ENCODE measurements around the gene CHRNA4.
"Not testable (repeated sequence)": the region's sequence is repeated elsewhere in the genome, so short reads cannot be mapped to it uniquely, and the experiment has no call there.

CHRNA4 gene

GRCh38 chr20:63336232-63336752, 24.9 kb downstream of the CHRNA4 start:
- H3K4me3 ChIP-seq (ENCODE audit: low read depth, low read length), result no peak overlapping the region

- no peak overlapping the region for H3K4me3 ChIP-seq (ENCODE audit: low read depth, low read length)
These were observed 25.4 kb downstream of the CHRNA4 start for GRCh38 chr20:63335711-63336110.

GRCh38 chr20:63335060-63335459, 26.1 kb downstream of the CHRNA4 start:
- H3K4me3 ChIP-seq (ENCODE audit: low read depth, low read length), result not testable (repeated sequence)

- no peak overlapping the region for H3K4me3 ChIP-seq (ENCODE audit: low read depth, low read length)
These were observed 26.8 kb downstream of the CHRNA4 start for GRCh38 chr20:63334356-63334755.

- H3K4me3 ChIP-seq (ENCODE audit: low read depth, low read length), result no peak overlapping the region
These were observed 27.8 kb downstream of the CHRNA4 start for GRCh38 chr20:63333241-63333836.

DNA sequence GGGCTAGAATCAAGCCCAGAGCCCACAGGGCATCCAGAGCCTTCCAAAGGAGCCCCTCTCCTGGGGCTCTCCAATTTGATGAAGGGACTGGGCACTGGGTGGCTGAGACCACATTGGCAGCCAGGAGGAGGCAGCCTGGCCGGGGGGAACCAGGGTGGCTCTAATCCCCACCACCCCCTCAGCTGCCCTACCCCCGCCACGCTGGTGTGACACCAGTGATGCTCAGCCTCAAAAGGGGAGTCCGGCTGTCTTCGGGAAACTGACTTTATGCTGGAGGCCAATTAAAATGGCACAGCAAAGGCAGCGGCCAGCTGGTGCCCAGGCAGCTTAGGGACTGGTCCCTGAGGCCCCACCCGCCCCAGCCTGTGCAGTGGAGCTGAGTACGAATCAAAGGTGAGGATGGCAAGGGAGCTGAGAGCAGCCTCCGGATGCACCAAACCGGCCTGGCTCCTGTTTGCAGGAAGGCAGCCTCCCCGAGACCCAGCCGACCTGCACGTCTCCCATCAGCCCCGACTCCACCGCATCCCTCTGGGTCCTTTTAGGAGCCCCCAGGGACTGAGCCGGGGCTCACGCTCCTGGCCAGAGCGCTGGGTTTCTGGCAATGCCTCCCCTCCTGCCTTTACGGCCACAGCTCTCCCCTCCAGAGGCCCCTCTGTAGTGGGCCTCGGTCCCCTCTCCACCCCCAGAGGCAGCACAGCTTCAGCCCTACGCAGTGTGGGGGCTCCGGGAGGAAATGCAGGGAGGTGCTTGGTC, 28.5 kb downstream of the CHRNA4 start:
- H3K4me3 ChIP-seq (ENCODE audit: low read depth, low read length), result no peak overlapping the region

GRCh38 chr20:63331741-63332400, 29.3 kb downstream of the CHRNA4 start:
- H3K4me3 ChIP-seq (ENCODE audit: low read depth, low read length), result no peak overlapping the region

DNA sequence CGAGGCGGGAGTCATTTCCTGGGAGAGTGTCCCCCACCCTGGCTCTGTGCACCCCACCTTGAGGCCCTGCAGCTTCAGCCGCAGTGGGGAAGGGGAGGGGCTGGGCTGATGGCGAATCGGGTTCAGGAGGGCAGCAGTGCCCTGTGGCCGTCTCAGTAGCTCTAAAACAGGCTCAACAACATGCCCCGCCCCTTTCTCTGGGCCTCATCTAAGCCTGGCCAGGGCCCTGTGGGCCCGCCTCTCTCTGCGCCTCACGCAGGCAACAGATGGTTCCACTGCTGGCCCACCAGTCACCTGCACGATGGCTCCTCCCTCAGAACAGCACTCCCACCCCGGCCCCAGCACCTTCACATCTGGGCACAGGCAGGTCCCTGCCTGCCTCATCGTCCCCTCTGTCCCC, 30.2 kb downstream of the CHRNA4 start:
- H3K4me3 ChIP-seq (ENCODE audit: low read depth, low read length), result no peak overlapping the region

DNA sequence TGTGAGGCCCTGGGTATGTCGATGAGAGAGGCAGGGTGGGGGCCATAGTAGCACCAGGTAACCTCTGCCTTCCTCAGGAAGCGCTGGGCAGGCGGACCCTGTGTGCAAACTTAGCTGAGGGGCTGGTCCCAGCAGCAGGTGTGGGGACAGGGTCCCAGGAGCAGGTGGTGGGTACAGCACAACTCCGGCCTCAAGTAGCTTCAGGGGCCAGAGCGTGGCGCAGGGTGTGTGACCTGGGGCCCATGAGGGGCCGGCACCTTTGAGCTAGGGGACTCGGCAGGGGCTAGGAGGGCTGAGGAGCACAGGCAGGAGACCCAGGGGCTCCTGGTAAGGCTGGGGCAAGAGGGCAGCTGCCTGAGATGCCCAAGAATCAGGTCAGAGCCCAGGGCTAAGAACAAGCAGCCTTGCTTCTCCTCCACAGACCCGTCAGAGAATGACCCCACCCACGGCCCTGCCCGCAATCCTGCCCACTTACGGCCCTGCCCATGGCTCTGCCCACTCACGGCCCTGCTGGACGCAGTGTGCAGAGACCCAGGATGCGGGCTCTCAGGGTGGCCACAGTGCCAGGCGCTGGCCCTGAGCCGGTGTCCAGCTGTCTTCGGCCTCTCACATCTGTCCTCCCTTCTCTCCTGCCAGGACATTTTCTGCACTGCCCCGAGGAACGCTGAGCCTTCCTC, 30.9 kb downstream of the CHRNA4 start:
- H3K4me3 ChIP-seq (ENCODE audit: low read depth, low read length), result no peak overlapping the region

- no peak overlapping the region for H3K4me3 ChIP-seq (ENCODE audit: low read depth, low read length)
These were observed 31.6 kb downstream of the CHRNA4 start for GRCh38 chr20:63329331-63330083.

DNA sequence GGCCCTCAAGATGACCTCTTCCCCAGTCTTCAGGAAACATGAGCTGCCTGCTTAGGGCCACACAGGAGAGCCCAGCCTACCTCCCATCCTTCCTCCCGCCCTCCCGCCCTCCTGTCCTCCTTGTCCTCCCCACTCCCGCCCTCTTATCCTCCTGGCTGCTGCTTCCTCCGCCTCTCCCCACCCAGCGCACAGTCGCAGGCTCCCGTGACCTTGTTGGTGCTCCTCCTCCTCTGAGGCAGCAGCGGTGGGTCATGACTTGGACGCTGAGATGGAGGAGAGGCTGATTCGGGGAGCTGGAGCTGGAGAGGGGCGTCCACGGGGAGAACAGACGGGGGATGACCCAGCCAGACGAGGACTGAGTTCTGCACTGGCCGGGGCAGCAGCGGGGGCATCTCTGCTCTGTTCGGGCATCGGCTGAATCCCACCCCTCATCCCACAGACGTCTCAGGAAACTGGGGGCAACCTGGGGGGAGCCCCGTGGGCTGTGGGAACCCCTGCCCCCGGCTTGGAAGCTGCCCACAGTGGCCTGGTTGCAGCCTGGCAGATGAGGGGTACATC, 32.4 kb downstream of the CHRNA4 start:
- no peak overlapping the region for H3K4me3 ChIP-seq (ENCODE audit: low read depth, low read length)

DNA sequence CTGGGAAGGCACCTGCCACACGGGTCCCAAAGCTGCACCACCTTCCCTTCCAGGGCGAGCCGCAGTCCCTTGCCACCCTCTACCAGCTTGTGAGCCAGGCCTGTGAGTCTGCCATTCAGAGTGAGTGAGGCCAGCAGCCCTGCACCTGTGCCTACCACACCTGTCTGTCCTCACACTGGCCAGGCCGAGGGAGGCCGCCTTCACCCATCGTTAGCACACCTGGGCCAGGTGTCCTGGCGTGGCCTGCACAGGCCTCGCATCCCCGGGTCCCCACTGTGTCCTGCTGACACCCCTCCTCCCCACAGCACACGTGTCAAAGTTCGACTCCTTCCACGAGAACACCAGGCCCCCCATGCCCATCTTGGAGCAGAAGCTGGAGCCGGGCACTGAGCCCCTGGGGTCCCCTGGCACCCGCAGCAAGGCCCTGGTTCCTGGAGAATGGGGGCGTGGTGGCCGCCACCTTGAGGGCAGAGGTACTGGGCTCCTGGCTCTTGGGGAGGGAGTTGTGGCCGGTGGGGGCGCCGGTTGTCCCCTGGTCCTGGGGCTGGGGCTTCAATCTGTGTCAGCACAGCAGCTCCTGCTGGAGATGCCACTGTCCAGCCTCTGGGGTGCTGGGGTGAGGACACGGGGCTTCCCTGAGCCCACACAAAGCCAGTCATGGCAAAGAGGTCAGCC, 33.0 kb downstream of the CHRNA4 start:
- no peak overlapping the region for H3K4me3 ChIP-seq (ENCODE audit: low read depth, low read length)

- H3K4me3 ChIP-seq (ENCODE audit: low read depth, low read length), result no peak overlapping the region
These were observed 33.9 kb downstream of the CHRNA4 start for GRCh38 chr20:63327231-63327745.

DNA sequence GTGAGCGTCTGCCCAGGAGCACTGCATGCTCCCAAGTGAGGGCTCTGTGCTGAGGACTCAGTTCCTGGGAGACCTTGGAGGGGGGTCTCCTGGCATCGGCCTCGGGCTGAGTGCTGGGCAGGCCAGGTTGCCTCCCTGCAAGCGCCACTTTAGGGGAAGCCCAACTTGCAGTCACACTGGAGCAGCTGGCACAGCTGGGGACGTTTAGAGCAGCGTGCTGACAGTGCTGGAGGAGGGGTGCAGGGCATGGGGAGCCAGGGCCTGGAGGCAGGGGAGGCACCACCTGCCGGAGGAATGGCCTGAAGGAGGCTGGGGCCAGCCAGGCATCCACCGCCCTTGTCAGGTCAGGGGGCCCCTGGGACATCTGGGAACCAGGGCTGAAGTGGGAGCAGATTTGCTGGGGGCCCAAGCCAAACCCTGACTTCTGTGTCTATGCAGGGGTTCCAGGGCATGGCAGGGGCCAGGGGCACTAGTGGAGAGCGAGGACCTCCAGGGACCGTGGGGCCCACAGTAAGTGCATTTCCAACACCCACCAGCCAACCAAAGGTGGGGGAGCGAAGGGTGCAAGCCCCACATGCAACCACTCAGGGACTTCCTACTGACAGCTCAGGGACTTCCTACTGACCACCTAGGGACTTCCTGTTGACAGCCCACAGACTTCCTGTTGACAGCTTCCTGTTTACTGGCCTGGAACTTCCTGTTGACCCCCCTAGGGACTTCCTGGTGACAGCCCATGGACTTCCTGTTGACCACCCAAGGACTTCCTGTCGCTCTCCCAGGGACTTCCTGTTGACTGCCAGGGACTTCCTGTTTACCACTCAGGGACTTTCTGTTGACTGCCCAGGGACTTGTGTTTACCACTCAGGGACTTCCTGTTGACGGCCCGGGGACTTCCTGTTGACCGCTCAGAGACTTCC, 34.6 kb downstream of the CHRNA4 start:
- no peak overlapping the region for H3K4me3 ChIP-seq (ENCODE audit: low read depth, low read length)

GRCh38 chr20:63325554-63326313, 35.4 kb downstream of the CHRNA4 start:
- H3K4me3 ChIP-seq (ENCODE audit: low read depth, low read length), result no peak overlapping the region

DNA sequence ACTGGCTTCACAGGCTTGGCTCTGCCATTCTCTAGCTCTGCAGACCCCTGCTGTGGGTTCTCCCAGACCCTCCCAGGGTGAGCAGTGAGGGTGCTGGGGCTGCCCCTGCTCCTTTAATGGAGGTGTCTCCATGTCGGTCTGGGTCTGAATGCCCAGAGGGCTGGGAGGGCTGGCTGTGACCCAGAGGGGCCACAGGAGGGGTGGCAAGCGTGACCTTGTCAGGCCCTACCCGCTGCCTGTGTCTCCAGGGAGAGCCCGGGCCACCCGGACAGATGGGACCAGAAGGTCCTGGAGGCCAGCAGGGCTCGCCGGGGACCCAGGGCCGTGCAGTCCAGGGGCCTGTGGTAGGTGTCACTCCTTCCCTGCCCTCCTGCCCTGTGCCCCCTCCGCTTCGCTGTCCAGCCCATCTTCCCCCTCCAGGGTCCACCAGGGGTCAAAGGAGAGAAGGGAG, 36.1 kb downstream of the CHRNA4 start:
- no peak overlapping the region for H3K4me3 ChIP-seq (ENCODE audit: low read depth, low read length)

DNA sequence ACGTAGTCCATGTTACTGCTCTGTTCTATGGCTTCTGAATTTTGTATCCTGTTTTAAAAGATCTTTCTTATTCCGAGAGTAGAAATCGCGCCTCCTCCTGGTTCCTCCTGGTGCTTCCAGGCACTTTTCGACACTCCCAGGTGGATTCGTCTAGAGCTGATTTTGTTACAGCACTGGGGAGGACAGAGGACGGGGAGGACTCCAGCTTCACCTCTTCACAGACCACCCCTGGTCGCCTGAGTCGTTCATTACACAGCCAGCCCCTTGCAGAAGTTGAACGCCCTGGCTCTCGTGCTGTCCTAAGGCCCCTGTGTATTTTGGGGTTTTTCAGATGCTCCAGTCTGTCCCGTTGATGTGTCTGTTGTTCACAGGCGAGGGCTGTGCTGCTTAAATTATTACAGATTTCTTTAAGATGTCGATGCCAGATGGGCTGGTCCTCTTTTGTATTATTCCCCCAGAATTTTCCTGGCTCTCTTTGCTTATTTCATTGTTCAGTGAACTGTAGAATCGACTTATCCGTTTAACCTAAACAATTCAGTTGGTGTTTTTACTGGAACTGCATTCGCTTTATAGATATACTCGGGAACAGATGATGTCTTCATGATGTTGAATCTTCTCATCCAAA, 37.7 kb downstream of the CHRNA4 start:
- H3K4me3 ChIP-seq (ENCODE audit: low read depth, low read length), result no peak overlapping the region
